Forelimb muscle (tissue), 1 donor: ENCODE data around the gene TXK. TPM values are rescaled to one million over a fixed set of nuclear protein-coding genes. Genes with fewer than 3 reads are reported as not detected.

ENCODE experiments used
- DNase-seq: peaks from one replicate; pipeline ENCODE4 v3.0.0-alpha.2; 2013; ENCODE audit warnings: low read depth
- polyA plus RNA-seq: library from polyadenylated mRNA; unstranded; fragments of 120-200 nt; gene quantifications from one replicate; pipeline ENCODE4 v1.2.1, GENCODE V29; 2013; ENCODE audit not compliant: insufficient read length

Gene TXK
- polyA plus RNA-seq, 1 donor = 0.48 TPM

DNA sequence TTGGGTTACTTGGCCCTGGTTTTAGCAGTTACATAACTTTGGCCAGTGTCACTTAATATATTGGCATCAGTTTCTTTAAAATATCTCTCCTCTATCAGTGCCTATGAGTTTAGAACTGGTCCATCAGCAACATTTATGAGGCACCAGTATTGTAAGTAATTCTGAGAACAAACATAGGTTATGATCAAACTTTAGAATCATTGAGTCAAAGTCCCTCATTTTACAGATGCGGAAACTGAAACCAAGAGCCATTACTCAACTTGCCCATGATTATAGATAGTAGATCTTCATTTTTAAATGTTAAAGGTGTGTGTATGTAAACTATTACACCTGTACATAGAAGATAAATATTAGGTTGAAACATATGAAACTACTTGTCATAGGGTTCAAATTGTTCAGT is 113.0 kb downstream of the TXK start:
- DNase-seq = no peak

DNA sequence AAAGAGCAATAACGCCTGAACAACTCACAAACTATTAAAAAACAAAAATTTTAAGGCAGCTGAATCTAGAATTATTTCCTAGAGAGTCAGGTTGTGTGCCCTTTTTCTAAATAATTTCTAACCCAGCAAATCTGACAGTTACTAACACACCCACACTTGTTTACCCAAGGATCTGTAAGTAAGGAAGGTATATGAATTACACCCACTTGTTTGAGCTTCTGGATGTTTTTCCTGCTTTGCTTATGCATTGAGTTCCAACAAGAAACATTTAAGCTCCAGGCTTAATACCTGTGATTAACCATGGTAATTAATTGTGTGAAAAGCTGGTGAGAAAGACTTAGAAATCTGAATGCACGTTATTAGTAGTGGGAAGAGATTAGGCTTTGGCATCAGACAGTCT is 115.9 kb downstream of the TXK start:
- no peak for DNase-seq

DNA sequence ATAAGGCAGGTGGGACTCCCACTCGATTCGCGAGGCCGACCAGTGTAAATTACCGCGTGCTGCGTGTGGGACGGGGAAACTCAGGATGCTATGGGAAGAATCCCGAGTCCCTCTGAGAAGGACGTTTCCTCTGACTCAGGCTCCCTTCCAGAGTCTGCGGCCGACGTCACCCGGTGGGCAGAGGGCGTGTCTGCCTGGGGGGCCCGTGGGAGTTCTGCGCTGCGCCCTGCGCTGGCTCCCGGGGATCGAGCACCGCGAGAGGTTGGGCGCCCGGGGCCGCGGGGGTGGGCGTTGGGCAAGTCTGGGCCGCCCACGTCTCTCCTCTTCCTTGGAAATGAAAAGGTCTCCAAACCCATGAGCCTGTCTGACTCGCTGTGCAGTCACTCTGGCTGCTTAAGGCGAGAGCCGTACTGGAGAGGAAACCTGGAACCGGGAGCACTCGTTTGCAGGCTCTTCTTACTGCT is 116.9 kb downstream of the TXK start:
- DNase-seq = no peak

Other genes starting within 250 kb of the TXK start
- 8.4 TPM for gene NFXL1, start 219.7 kb downstream of the TXK start, polyA plus RNA-seq
- 0.94 TPM for gene CNGA1, start 117.6 kb downstream of the TXK start, polyA plus RNA-seq
- gene NIPAL1, start 117.5 kb downstream of the TXK start, polyA plus RNA-seq = 4.5 TPM
- 0.37 TPM for gene TEC, start 135.6 kb upstream of the TXK start, polyA plus RNA-seq
- 57.4 TPM for gene SLAIN2, start 207.3 kb upstream of the TXK start, polyA plus RNA-seq